Activated naive CD4-positive, alpha-beta T cell treated with anti-CD3 and anti-CD28 coated beads for 36 hours (primary cell): Measurements from ENCODE around the gene PEDS1. TPM values are rescaled to one million over a fixed set of nuclear protein-coding genes. Genes with fewer than 3 reads are reported as not detected.

Source experiments
- CTCF ChIA-PET: fragments of 350-600 bp; sonication (Branson Sonifier 250); formaldehyde crosslinking; loops from one replicate; lab custom pipeline; 2021; ENCODE audit warnings: antibody characterized with exemption; lab: Charles Lee
- DNase-seq: peaks from one replicate; pipeline ENCODE4 v3.0.0-alpha.2; 2020
- H3K27ac Mint-ChIP-seq: one replicate; pipeline ENCODE4 v1.8.0; 2021; ENCODE audit warnings: mild to moderate bottlenecking, mixed read lengths
- H3K27me3 Mint-ChIP-seq: one replicate; pipeline ENCODE4 v1.8.0; 2021; ENCODE audit warnings: low read depth, mixed read lengths
- H3K36me3 Mint-ChIP-seq: one replicate; pipeline ENCODE4 v1.8.0; 2021; ENCODE audit warnings: low read depth, mixed read lengths
- H3K4me1 Mint-ChIP-seq: one replicate; pipeline ENCODE4 v1.8.0; 2021; ENCODE audit warnings: low read depth, mixed read lengths
- H3K4me3 Mint-ChIP-seq: one replicate; pipeline ENCODE4 v1.8.0; 2021; ENCODE audit warnings: mild to moderate bottlenecking, moderate library complexity, mixed read lengths
- H3K9me3 Mint-ChIP-seq: one replicate; pipeline ENCODE4 v1.8.0; 2021; ENCODE audit warnings: mixed read lengths
- intact Hi-C: fragments of 100-400 bp; cut with micrococcal nuclease; formaldehyde crosslinking; loops from one replicate; pipeline ENCODE4 v1.15.1; 2023
- total RNA-seq, 2 experiments: library from RNA; stranded (reverse); gene quantifications; one replicate each; pipeline ENCODE4 v1.2.3, GENCODE V29; 2021

The PEDS1 gene
- total RNA-seq, 2 experiments from 2014 or later, result 10.4 to 11.2 TPM

GRCh38 chr20:50149481-50150254, 3.9 kb downstream of the PEDS1 start:
- Mint-ChIP-seq H3K9me3 (no peaks in the 10 kb centered on the region), H3K4me3 (no peak overlapping the region), H3K4me1 (peaks cover 70% of the 10 kb centered on the region), H3K36me3 (peaks cover 10% of the 10 kb centered on the region), H3K27ac (peak overlapping the region; percentile 98), H3K27me3 (no peaks in the 10 kb centered on the region)
- intact Hi-C loops, result loop anchor here (10.0 kb wide), 1 partner anchor 335 kb away; the partner anchor contains the start of gene SLC9A8
- no peak for DNase-seq
- CTCF ChIA-PET, result interaction anchor here (0.9 to 8.7 kb wide), 4 partner anchors 19 to 170 kb away, joined by 3 to 77 read pairs (median 10); no protein-coding TSS in a partner anchor

GRCh38 chr20:50146732-50147662, 6.5 kb downstream of the PEDS1 start:
- DNase-seq, result peak; percentile 91
- CTCF ChIA-PET, result interaction anchor here (0.8 to 8.7 kb wide), 6 partner anchors 13 to 313 kb away, joined by 3 to 77 read pairs (median 3); partner anchors contain the start of gene UBE2V1
- peaks cover 61% of the 10 kb centered on the region for H3K4me1 Mint-ChIP-seq
- peaks cover 18% of the 10 kb centered on the region for H3K36me3 Mint-ChIP-seq
- H3K4me3 Mint-ChIP-seq, result peak overlapping the region; percentile 74
- H3K9me3 Mint-ChIP-seq, result no peaks in the 10 kb centered on the region
- no peaks in the 10 kb centered on the region for H3K27me3 Mint-ChIP-seq
- intact Hi-C loops, result loop anchor here (1.0 kb wide), 2 partner anchors 19 to 32 kb away; no protein-coding TSS in a partner anchor
- peak overlapping the region; percentile 98 for H3K27ac Mint-ChIP-seq

- H3K27me3 Mint-ChIP-seq, result no peaks in the 10 kb centered on the region
- peaks cover 59% of the 10 kb centered on the region for H3K4me1 Mint-ChIP-seq
- CTCF ChIA-PET, result interaction anchor here (0.6 to 8.7 kb wide), 2 partner anchors 27 to 332 kb away, joined by 3 to 77 read pairs; no protein-coding TSS in a partner anchor
- peak overlapping the region; percentile 74 for H3K4me3 Mint-ChIP-seq
- peak overlapping the region; percentile 98 for H3K27ac Mint-ChIP-seq
- H3K9me3 Mint-ChIP-seq, result no peaks in the 10 kb centered on the region
- intact Hi-C loops, result no loop called here
- no peak for DNase-seq
- peaks cover 19% of the 10 kb centered on the region for H3K36me3 Mint-ChIP-seq
These were observed 7.3 kb downstream of the PEDS1 start for GRCh38 chr20:50146214-50146613.

GRCh38 chr20:50145566-50145965, 8.0 kb downstream of the PEDS1 start:
- DNase-seq, result no peak
- H3K27me3 Mint-ChIP-seq, result no peaks in the 10 kb centered on the region
- H3K27ac Mint-ChIP-seq, result peak overlapping the region; percentile 98
- H3K4me1 Mint-ChIP-seq, result peaks cover 57% of the 10 kb centered on the region
- CTCF ChIA-PET, result interaction anchor here (0.6 to 3.8 kb wide), 5 partner anchors 8 to 333 kb away, joined by 3 to 16 read pairs (median 4); partner anchors contain the start of gene PEDS1
- H3K9me3 Mint-ChIP-seq, result no peaks in the 10 kb centered on the region
- peaks cover 16% of the 10 kb centered on the region for H3K36me3 Mint-ChIP-seq
- intact Hi-C loops, result no loop called here
- H3K4me3 Mint-ChIP-seq, result no peak overlapping the region

- DNase-seq, result no peak
- H3K4me1 Mint-ChIP-seq, result peaks cover 52% of the 10 kb centered on the region
These were observed 9.2 kb downstream of the PEDS1 start for GRCh38 chr20:50144362-50144761.

GRCh38 chr20:50142812-50143211, 10.7 kb downstream of the PEDS1 start:
- no peaks in the 10 kb centered on the region for H3K9me3 Mint-ChIP-seq
- DNase-seq, result no peak
- CTCF ChIA-PET, result interaction anchor here (1.4 to 3.8 kb wide), 2 partner anchors 22 to 492 kb away, joined by 3 to 16 read pairs; no protein-coding TSS in a partner anchor
- peaks cover 22% of the 10 kb centered on the region for H3K36me3 Mint-ChIP-seq
- intact Hi-C loops, result no loop called here
- no peaks in the 10 kb centered on the region for H3K27me3 Mint-ChIP-seq
- H3K4me3 Mint-ChIP-seq, result no peak overlapping the region
- no peak overlapping the region for H3K27ac Mint-ChIP-seq
- H3K4me1 Mint-ChIP-seq, result peaks cover 45% of the 10 kb centered on the region

More at GRCh38 chr20:50144362-50144761, 9.2 kb downstream of the PEDS1 start:
- no peaks in the 10 kb centered on the region for H3K9me3 Mint-ChIP-seq
- intact Hi-C loops, result no loop called here
- no peak overlapping the region for H3K27ac Mint-ChIP-seq
- H3K27me3 Mint-ChIP-seq, result no peaks in the 10 kb centered on the region
- H3K36me3 Mint-ChIP-seq, result peaks cover 20% of the 10 kb centered on the region
- no peak overlapping the region for H3K4me3 Mint-ChIP-seq
- CTCF ChIA-PET, result interaction anchor here (2.0 to 3.8 kb wide), 2 partner anchors 10 to 24 kb away, joined by 6 to 16 read pairs; no protein-coding TSS in a partner anchor

- Mint-ChIP-seq H3K27me3 (no peaks in the 10 kb centered on the region), H3K36me3 (peaks cover 20% of the 10 kb centered on the region), H3K4me3 (no peak overlapping the region), H3K27ac (peak overlapping the region; percentile 3), H3K4me1 (peaks cover 45% of the 10 kb centered on the region), H3K9me3 (no peaks in the 10 kb centered on the region)
- intact Hi-C loops, result no loop called here
- DNase-seq, result no peak
- CTCF ChIA-PET, result interaction anchor here (1.4 to 3.8 kb wide), 2 partner anchors 21 to 493 kb away, joined by 3 to 16 read pairs; no protein-coding TSS in a partner anchor
These were observed 11.5 kb downstream of the PEDS1 start for GRCh38 chr20:50141811-50142561.

GRCh38 chr20:50141018-50141675, 12.4 kb downstream of the PEDS1 start:
- H3K4me3 Mint-ChIP-seq, result no peak overlapping the region
- CTCF ChIA-PET, result interaction anchor here (0.6 to 1.7 kb wide), 3 partner anchors 20 to 494 kb away, joined by 3 to 5 read pairs (median 4); no protein-coding TSS in a partner anchor
- no peaks in the 10 kb centered on the region for H3K27me3 Mint-ChIP-seq
- H3K27ac Mint-ChIP-seq, result no peak overlapping the region
- intact Hi-C loops, result no loop called here
- H3K36me3 Mint-ChIP-seq, result peaks cover 20% of the 10 kb centered on the region
- peaks cover 41% of the 10 kb centered on the region for H3K4me1 Mint-ChIP-seq
- no peaks in the 10 kb centered on the region for H3K9me3 Mint-ChIP-seq
- DNase-seq, result no peak

GRCh38 chr20:50140339-50140859, 13.1 kb downstream of the PEDS1 start:
- Mint-ChIP-seq H3K27ac (no peak overlapping the region), H3K36me3 (peaks cover 20% of the 10 kb centered on the region), H3K9me3 (no peaks in the 10 kb centered on the region), H3K27me3 (no peaks in the 10 kb centered on the region), H3K4me1 (peaks cover 36% of the 10 kb centered on the region), H3K4me3 (no peak overlapping the region)
- intact Hi-C loops, result no loop called here
- CTCF ChIA-PET, result interaction anchor here (0.6 to 1.7 kb wide), 2 partner anchors 20 to 69 kb away, joined by 4 to 5 read pairs; no protein-coding TSS in a partner anchor
- DNase-seq, result no peak

GRCh38 chr20:50138479-50139393, 14.8 kb downstream of the PEDS1 start:
- intact Hi-C loops, result no loop called here
- no peak overlapping the region for H3K4me3 Mint-ChIP-seq
- peaks cover 20% of the 10 kb centered on the region for H3K36me3 Mint-ChIP-seq
- peaks cover 36% of the 10 kb centered on the region for H3K4me1 Mint-ChIP-seq
- CTCF ChIA-PET, result interaction anchor here (0.6 kb wide), 1 partner anchor 208 kb away, joined by 3 read pairs; no protein-coding TSS in a partner anchor
- H3K9me3 Mint-ChIP-seq, result no peaks in the 10 kb centered on the region
- no peak for DNase-seq
- peak overlapping the region; percentile 21 for H3K27ac Mint-ChIP-seq
- no peaks in the 10 kb centered on the region for H3K27me3 Mint-ChIP-seq
